Limb (tissue), 2 donors: ENCODE results near the gene RND2.

Experiments
- DNase-seq, 2 donors: peaks; one replicate each; pipeline ENCODE4 v3.0.0-alpha.2; 2016; ENCODE audit errors: extremely low spot score in 2 of 2

The RND2 gene

GRCh38 chr17:43006639-43007551 is 18.1 kb upstream of the RND2 start, which contains the start of gene IFI35:
IFI35 (plus strand) TSS chr17:43006784; CDS start chr17:43006948, 164 bp downstream.
- DNase-seq = peak; percentile 61 to 74

GRCh38 chr17:43010667-43011308 is 14.2 kb upstream of the RND2 start:
- no peak for DNase-seq

- DNase-seq = no peak
Measured at GRCh38 chr17:43011728-43012472, 13.1 kb upstream of the RND2 start.

GRCh38 chr17:43013296-43013695 is 11.7 kb upstream of the RND2 start:
- DNase-seq = no peak

- DNase-seq = no peak
Measured at GRCh38 chr17:43014020-43014648, 10.9 kb upstream of the RND2 start.

- DNase-seq = no peak
Measured at GRCh38 chr17:43014649-43015542, 10.1 kb upstream of the RND2 start.

- DNase-seq = no peak
Measured at GRCh38 chr17:43015579-43015978, 9.5 kb upstream of the RND2 start.

GRCh38 chr17:43016216-43016615 is 8.8 kb upstream of the RND2 start:
- DNase-seq = no peak

- peak in 1 of 2 donors; percentile 46 for DNase-seq
Measured at GRCh38 chr17:43018008-43018853, 6.8 kb upstream of the RND2 start.

GRCh38 chr17:43018932-43019331 is 6.1 kb upstream of the RND2 start:
- DNase-seq = no peak

- no peak for DNase-seq
Measured at GRCh38 chr17:43019418-43019817, 5.6 kb upstream of the RND2 start.

- DNase-seq = no peak
Measured at GRCh38 chr17:43020030-43020621, 4.9 kb upstream of the RND2 start.

GRCh38 chr17:43020789-43021740 is 4.0 kb upstream of the RND2 start:
- peak in 1 of 2 donors; percentile 78 for DNase-seq

GRCh38 chr17:43021741-43022512 is 3.1 kb upstream of the RND2 start, which contains the start of gene VAT1:
VAT1 (minus strand) TSS chr17:43022385; CDS start chr17:43022322, 63 bp downstream.
- DNase-seq = peak; percentile 84 to 89

- DNase-seq = no peak
Measured at GRCh38 chr17:43025290-43025657, 243 bp downstream of the RND2 start.

GRCh38 chr17:43025766-43026537 is 921 bp downstream of the RND2 start:
- no peak for DNase-seq
